Measurements from ENCODE around the gene TCF7L2. TPM values are rescaled to one million over a fixed set of nuclear protein-coding genes. Genes with fewer than 3 reads are reported as not detected.

TCF7L2 gene
- total and polyA plus RNA-seq, 9 donors, result 21.1 to 41.7 (median 34.5) TPM

GRCh38 chr10:113157441-113157840, 207.4 kb downstream of the TCF7L2 start:
- intact Hi-C loops (cut with DNase I), result loop anchor here in 1 of 4 donors (10.0 kb wide), 1 partner anchor 227 kb away; no protein-coding TSS in a partner anchor
- peaks cover 2% of the 10 kb centered on the region for H3K4me1 ChIP-seq (ENCODE audit: insufficient read depth)
- no peak overlapping the region for H3K4me3 ChIP-seq
- H3K27ac ChIP-seq, result no peak overlapping the region
- H3K27me3 ChIP-seq, result no peaks in the 10 kb centered on the region
- TF ChIP-seq POLR2A (IDR thresholded peaks at IDR 0.05) (no peak), EP300 (IDR thresholded peaks at IDR 0.05) (no peak), CTCF (IDR thresholded peaks at IDR 0.05) (no peak)
- no peaks in the 10 kb centered on the region for H3K36me3 ChIP-seq
- WGBS, 3 donors, result 88 to 95% (median 93%) methylated on average over 7 of the region's 7 CpGs
- no peaks in the 10 kb centered on the region for H3K9me3 ChIP-seq
- DNase-seq, result no peak

GRCh38 chr10:113158183-113158582, 208.1 kb downstream of the TCF7L2 start:
- Histone ChIP-seq H3K36me3 (no peaks in the 10 kb centered on the region), H3K27me3 (no peaks in the 10 kb centered on the region), H3K4me3 (no peak overlapping the region), H3K27ac (no peak overlapping the region), H3K4me1 (ENCODE audit: insufficient read depth) (peaks cover 2% of the 10 kb centered on the region), H3K9me3 (no peaks in the 10 kb centered on the region)
- no peak for DNase-seq
- TF ChIP-seq CTCF (IDR thresholded peaks at IDR 0.05) (no peak), EP300 (IDR thresholded peaks at IDR 0.05) (no peak), POLR2A (IDR thresholded peaks at IDR 0.05) (no peak)
- WGBS, 3 donors, result 12 to 24% (median 21%) methylated on average over 3 of the region's 3 CpGs
- intact Hi-C loops (cut with DNase I), result loop anchor here in 1 of 4 donors (10.0 kb wide), 1 partner anchor 227 kb away; no protein-coding TSS in a partner anchor

- 92 to 93% (median 92%) methylated on average over 8 of the region's 8 CpGs for WGBS, 3 donors
- no peaks in the 10 kb centered on the region for H3K27me3 ChIP-seq
- no peaks in the 10 kb centered on the region for H3K9me3 ChIP-seq
- H3K4me1 ChIP-seq (ENCODE audit: insufficient read depth), result peaks cover 2% of the 10 kb centered on the region
- TF ChIP-seq POLR2A (IDR thresholded peaks at IDR 0.05) (no peak), CTCF (IDR thresholded peaks at IDR 0.05) (no peak), EP300 (IDR thresholded peaks at IDR 0.05) (no peak)
- no peak overlapping the region for H3K27ac ChIP-seq
- DNase-seq, result no peak
- H3K36me3 ChIP-seq, result no peaks in the 10 kb centered on the region
- H3K4me3 ChIP-seq, result no peak overlapping the region
- intact Hi-C loops (cut with DNase I), result loop anchor here in 1 of 4 donors (10.0 kb wide), 1 partner anchor 225 kb away; no protein-coding TSS in a partner anchor
These were observed 209.5 kb downstream of the TCF7L2 start for GRCh38 chr10:113159563-113159962.

- Histone ChIP-seq H3K36me3 (no peaks in the 10 kb centered on the region), H3K9me3 (no peaks in the 10 kb centered on the region), H3K4me1 (ENCODE audit: insufficient read depth) (peaks cover 2% of the 10 kb centered on the region), H3K27ac (no peak overlapping the region), H3K4me3 (no peak overlapping the region), H3K27me3 (no peaks in the 10 kb centered on the region)
- WGBS, 3 donors, result 90 to 96% (median 92%) methylated on average over 10 of the region's 10 CpGs
- TF ChIP-seq CTCF (IDR thresholded peaks at IDR 0.05) (no peak), POLR2A (IDR thresholded peaks at IDR 0.05) (no peak), EP300 (IDR thresholded peaks at IDR 0.05) (no peak)
- intact Hi-C loops (cut with DNase I), result no loop called here
- no peak for DNase-seq
These were observed 210.6 kb downstream of the TCF7L2 start for GRCh38 chr10:113160641-113161040.

Data from ovary (tissue), 9 donors.